ENCODE results near the gene TAGAP. TPM values are rescaled to one million over a fixed set of nuclear protein-coding genes. Genes with fewer than 3 reads are reported as not detected.

TAGAP gene
- polyA plus RNA-seq, 4 donors = 0.45 to 3.8 (median 1.9) TPM

GRCh38 chr6:159059885-159060506, 15.2 kb upstream of the TAGAP start:
- Histone ChIP-seq H3K36me3 (ENCODE audit: control insufficient read depth in 3 of 3, insufficient read depth in 2 of 3, low read depth in 1 of 3, low read length in 3 of 3) (no peaks in the 10 kb centered on the region), H3K9me3 (ENCODE audit: control insufficient read depth in 2 of 2, insufficient read depth in 1 of 2, low read depth in 1 of 2, low read length in 1 of 2) (peaks cover 0 to 5% of the 10 kb centered on the region in 2 donors), H3K4me1 (ENCODE audit: control insufficient read depth in 3 of 3, insufficient read depth in 2 of 3, low read depth in 1 of 3, low read length in 2 of 3) (peaks cover 0 to 4% (median 0%) of the 10 kb centered on the region in 3 donors), H3K27me3 (ENCODE audit: control insufficient read depth in 3 of 3, insufficient read depth in 3 of 3, low read length in 3 of 3) (peaks cover 0 to 10% (median 0%) of the 10 kb centered on the region in 3 donors), H3K4me3 (ENCODE audit: low read depth in 1 of 3, low read length in 3 of 3) (no peak overlapping the region), H3K27ac (ENCODE audit: low read depth in 1 of 3, low read length in 2 of 3) (no peak overlapping the region)
- DNase-seq = no peak
- WGBS, 3 donors = 88 to 95% (median 89%) methylated on average over 7 of the region's 7 CpGs
- FAIRE-seq = no peak

GRCh38 chr6:159059141-159059540, 14.3 kb upstream of the TAGAP start:
- peaks cover 0 to 5% of the 10 kb centered on the region in 2 donors for H3K9me3 ChIP-seq (ENCODE audit: control insufficient read depth in 2 of 2, insufficient read depth in 1 of 2, low read depth in 1 of 2, low read length in 1 of 2)
- no peak for DNase-seq
- FAIRE-seq = no peak
- peaks cover 0 to 9% (median 0%) of the 10 kb centered on the region in 3 donors for H3K27me3 ChIP-seq (ENCODE audit: control insufficient read depth in 3 of 3, insufficient read depth in 3 of 3, low read length in 3 of 3)
- WGBS, 3 donors = 56 to 69% (median 67%) methylated on average over 3 of the region's 3 CpGs
- H3K27ac ChIP-seq (ENCODE audit: low read depth in 1 of 3, low read length in 2 of 3) = no peak overlapping the region
- no peaks in the 10 kb centered on the region for H3K36me3 ChIP-seq (ENCODE audit: control insufficient read depth in 3 of 3, insufficient read depth in 2 of 3, low read depth in 1 of 3, low read length in 3 of 3)
- no peak overlapping the region for H3K4me3 ChIP-seq (ENCODE audit: low read depth in 1 of 3, low read length in 3 of 3)
- H3K4me1 ChIP-seq (ENCODE audit: control insufficient read depth in 3 of 3, insufficient read depth in 2 of 3, low read depth in 1 of 3, low read length in 2 of 3) = peaks cover 0 to 4% (median 0%) of the 10 kb centered on the region in 3 donors

GRCh38 chr6:159056899-159057298, 12.1 kb upstream of the TAGAP start:
- DNase-seq (no peak), FAIRE-seq (no peak)
- peaks cover 0 to 8% of the 10 kb centered on the region in 2 donors for H3K9me3 ChIP-seq (ENCODE audit: control insufficient read depth in 2 of 2, insufficient read depth in 1 of 2, low read depth in 1 of 2, low read length in 1 of 2)

GRCh38 chr6:159056432-159056831, 11.6 kb upstream of the TAGAP start:
- no peak overlapping the region for H3K4me3 ChIP-seq (ENCODE audit: low read depth in 1 of 3, low read length in 3 of 3)
- WGBS, 3 donors = 20 to 29% (median 21%) methylated on average over 2 of the region's 2 CpGs
- no peak for FAIRE-seq
- peaks cover 0 to 10% (median 0%) of the 10 kb centered on the region in 3 donors for H3K27me3 ChIP-seq (ENCODE audit: control insufficient read depth in 3 of 3, insufficient read depth in 3 of 3, low read length in 3 of 3)
- DNase-seq = no peak
- H3K36me3 ChIP-seq (ENCODE audit: control insufficient read depth in 3 of 3, insufficient read depth in 2 of 3, low read depth in 1 of 3, low read length in 3 of 3) = no peaks in the 10 kb centered on the region
- H3K27ac ChIP-seq (ENCODE audit: low read depth in 1 of 3, low read length in 2 of 3) = no peak overlapping the region
- peaks cover 0 to 4% (median 0%) of the 10 kb centered on the region in 3 donors for H3K4me1 ChIP-seq (ENCODE audit: control insufficient read depth in 3 of 3, insufficient read depth in 2 of 3, low read depth in 1 of 3, low read length in 2 of 3)
- H3K9me3 ChIP-seq (ENCODE audit: control insufficient read depth in 2 of 2, insufficient read depth in 1 of 2, low read depth in 1 of 2, low read length in 1 of 2) = peaks cover 0 to 5% of the 10 kb centered on the region in 2 donors

More at GRCh38 chr6:159056899-159057298, 12.1 kb upstream of the TAGAP start:
- H3K4me1 ChIP-seq (ENCODE audit: control insufficient read depth in 3 of 3, insufficient read depth in 2 of 3, low read depth in 1 of 3, low read length in 2 of 3) = peaks cover 0 to 4% (median 0%) of the 10 kb centered on the region in 3 donors
- H3K4me3 ChIP-seq (ENCODE audit: low read depth in 1 of 3, low read length in 3 of 3) = no peak overlapping the region
- 63 to 80% (median 74%) methylated on average over 6 of the region's 6 CpGs for WGBS, 3 donors
- H3K36me3 ChIP-seq (ENCODE audit: control insufficient read depth in 3 of 3, insufficient read depth in 2 of 3, low read depth in 1 of 3, low read length in 3 of 3) = no peaks in the 10 kb centered on the region
- H3K27me3 ChIP-seq (ENCODE audit: control insufficient read depth in 3 of 3, insufficient read depth in 3 of 3, low read length in 3 of 3) = peaks cover 0 to 10% (median 0%) of the 10 kb centered on the region in 3 donors
- H3K27ac ChIP-seq (ENCODE audit: low read depth in 1 of 3, low read length in 2 of 3) = no peak overlapping the region

- Histone ChIP-seq H3K27me3 (ENCODE audit: control insufficient read depth in 3 of 3, insufficient read depth in 3 of 3, low read length in 3 of 3) (peaks cover 0 to 10% (median 2%) of the 10 kb centered on the region in 3 donors), H3K27ac (ENCODE audit: low read depth in 1 of 3, low read length in 2 of 3) (no peak overlapping the region), H3K36me3 (ENCODE audit: control insufficient read depth in 3 of 3, insufficient read depth in 2 of 3, low read depth in 1 of 3, low read length in 3 of 3) (no peaks in the 10 kb centered on the region), H3K4me1 (ENCODE audit: control insufficient read depth in 3 of 3, insufficient read depth in 2 of 3, low read depth in 1 of 3, low read length in 2 of 3) (peaks cover 0 to 4% (median 0%) of the 10 kb centered on the region in 3 donors), H3K4me3 (ENCODE audit: low read depth in 1 of 3, low read length in 3 of 3) (no peak overlapping the region), H3K9me3 (ENCODE audit: control insufficient read depth in 2 of 2, insufficient read depth in 1 of 2, low read depth in 1 of 2, low read length in 1 of 2) (peaks cover 0 to 5% of the 10 kb centered on the region in 2 donors)
- WGBS, 3 donors = 14 to 37% (median 23%) methylated on average over 3 of the region's 3 CpGs
- FAIRE-seq (no peak), DNase-seq (no peak)
These were observed 11.2 kb upstream of the TAGAP start for GRCh38 chr6:159056003-159056402.

- Histone ChIP-seq H3K9me3 (ENCODE audit: control insufficient read depth in 2 of 2, insufficient read depth in 1 of 2, low read depth in 1 of 2, low read length in 1 of 2) (peaks cover 0 to 5% of the 10 kb centered on the region in 2 donors), H3K36me3 (ENCODE audit: control insufficient read depth in 3 of 3, insufficient read depth in 2 of 3, low read depth in 1 of 3, low read length in 3 of 3) (no peaks in the 10 kb centered on the region), H3K4me3 (ENCODE audit: low read depth in 1 of 3, low read length in 3 of 3) (no peak overlapping the region), H3K4me1 (ENCODE audit: control insufficient read depth in 3 of 3, insufficient read depth in 2 of 3, low read depth in 1 of 3, low read length in 2 of 3) (peaks cover 0 to 4% (median 0%) of the 10 kb centered on the region in 3 donors), H3K27me3 (ENCODE audit: control insufficient read depth in 3 of 3, insufficient read depth in 3 of 3, low read length in 3 of 3) (peaks cover 0 to 10% (median 2%) of the 10 kb centered on the region in 3 donors), H3K27ac (ENCODE audit: low read depth in 1 of 3, low read length in 2 of 3) (no peak overlapping the region)
- WGBS, 3 donors = 69 to 89% (median 76%) methylated on average over 12 of the region's 12 CpGs
- DNase-seq (peak in 1 of 2 donors; percentile 55), FAIRE-seq (no peak)
These were observed 9.1 kb upstream of the TAGAP start for GRCh38 chr6:159053781-159054398.

- no peak for DNase-seq
- H3K4me3 ChIP-seq (ENCODE audit: low read depth in 1 of 3, low read length in 3 of 3) = no peak overlapping the region
These were observed 7.9 kb upstream of the TAGAP start for GRCh38 chr6:159052720-159053119.

GRCh38 chr6:159047891-159048685, 3.3 kb upstream of the TAGAP start:
- H3K9me3 ChIP-seq (ENCODE audit: control insufficient read depth in 2 of 2, insufficient read depth in 1 of 2, low read depth in 1 of 2, low read length in 1 of 2) = no peaks in the 10 kb centered on the region
- H3K27ac ChIP-seq (ENCODE audit: low read depth in 1 of 3, low read length in 2 of 3) = no peak overlapping the region
- H3K4me3 ChIP-seq (ENCODE audit: low read depth in 1 of 3, low read length in 3 of 3) = no peak overlapping the region
- no peak for DNase-seq
- H3K36me3 ChIP-seq (ENCODE audit: control insufficient read depth in 3 of 3, insufficient read depth in 2 of 3, low read depth in 1 of 3, low read length in 3 of 3) = no peaks in the 10 kb centered on the region
- FAIRE-seq = no peak
- no peaks in the 10 kb centered on the region for H3K4me1 ChIP-seq (ENCODE audit: control insufficient read depth in 3 of 3, insufficient read depth in 2 of 3, low read depth in 1 of 3, low read length in 2 of 3)
- H3K27me3 ChIP-seq (ENCODE audit: control insufficient read depth in 3 of 3, insufficient read depth in 3 of 3, low read length in 3 of 3) = peaks cover 0 to 4% (median 2%) of the 10 kb centered on the region in 3 donors
- whole genome bisulfite sequencing, 3 donors = 59 to 71% (median 69%) methylated on average over 10 of the region's 10 CpGs

More at GRCh38 chr6:159052720-159053119, 7.9 kb upstream of the TAGAP start:
- Histone ChIP-seq H3K9me3 (ENCODE audit: control insufficient read depth in 2 of 2, insufficient read depth in 1 of 2, low read depth in 1 of 2, low read length in 1 of 2) (peaks cover 0 to 5% of the 10 kb centered on the region in 2 donors), H3K27ac (ENCODE audit: low read depth in 1 of 3, low read length in 2 of 3) (no peak overlapping the region), H3K4me1 (ENCODE audit: control insufficient read depth in 3 of 3, insufficient read depth in 2 of 3, low read depth in 1 of 3, low read length in 2 of 3) (peaks cover 0 to 4% (median 0%) of the 10 kb centered on the region in 3 donors), H3K36me3 (ENCODE audit: control insufficient read depth in 3 of 3, insufficient read depth in 2 of 3, low read depth in 1 of 3, low read length in 3 of 3) (no peaks in the 10 kb centered on the region), H3K27me3 (ENCODE audit: control insufficient read depth in 3 of 3, insufficient read depth in 3 of 3, low read length in 3 of 3) (peaks cover 0 to 10% (median 2%) of the 10 kb centered on the region in 3 donors)
- WGBS, 3 donors = 45 to 64% (median 60%) methylated on average over 3 of the region's 3 CpGs
- no peak for FAIRE-seq

Measured in small intestine (tissue), 7 donors.